ENCODE measurements around the gene NELFB.
A peak's percentile ranks its signal among the peaks of the same experiment; 100 is the strongest.

NELFB gene

DNA sequence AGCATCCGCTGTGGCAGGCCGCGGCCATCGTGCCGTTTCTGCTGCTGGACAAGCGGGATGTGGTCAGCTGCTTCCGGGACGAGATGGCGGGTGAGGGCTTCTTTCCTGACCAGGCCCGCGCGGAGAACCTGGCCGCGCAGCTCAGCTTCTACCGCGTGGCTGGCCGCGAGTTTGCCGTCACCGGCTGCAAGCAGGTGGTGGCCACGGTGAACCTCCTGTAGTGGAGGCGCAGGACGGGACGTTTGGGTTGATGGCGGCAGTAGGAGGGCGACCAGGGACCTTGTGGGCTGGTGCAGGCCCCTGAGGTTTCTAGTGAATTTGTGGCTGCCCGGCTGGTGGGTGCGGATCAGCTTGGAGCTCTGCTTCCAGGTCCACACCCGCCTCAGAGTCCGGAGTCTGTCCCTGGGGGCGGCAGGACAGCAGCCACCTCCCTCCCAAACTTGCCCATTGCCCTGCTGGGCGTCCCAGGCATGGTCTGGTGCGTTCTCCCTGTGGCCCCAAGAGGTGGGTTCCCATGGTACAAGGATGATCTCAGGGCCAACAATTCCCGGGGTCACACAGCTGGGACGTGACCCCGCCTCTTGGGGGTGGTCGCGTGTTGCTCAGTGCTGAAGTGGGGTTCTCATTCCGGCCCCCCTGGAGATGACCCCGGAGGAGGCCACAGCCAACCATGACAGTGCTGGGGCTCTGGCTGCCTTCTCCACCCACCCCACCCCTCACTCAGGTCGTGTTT lies 24.8 kb downstream of the NELFB start:
- no peak for DNase-seq

DNA sequence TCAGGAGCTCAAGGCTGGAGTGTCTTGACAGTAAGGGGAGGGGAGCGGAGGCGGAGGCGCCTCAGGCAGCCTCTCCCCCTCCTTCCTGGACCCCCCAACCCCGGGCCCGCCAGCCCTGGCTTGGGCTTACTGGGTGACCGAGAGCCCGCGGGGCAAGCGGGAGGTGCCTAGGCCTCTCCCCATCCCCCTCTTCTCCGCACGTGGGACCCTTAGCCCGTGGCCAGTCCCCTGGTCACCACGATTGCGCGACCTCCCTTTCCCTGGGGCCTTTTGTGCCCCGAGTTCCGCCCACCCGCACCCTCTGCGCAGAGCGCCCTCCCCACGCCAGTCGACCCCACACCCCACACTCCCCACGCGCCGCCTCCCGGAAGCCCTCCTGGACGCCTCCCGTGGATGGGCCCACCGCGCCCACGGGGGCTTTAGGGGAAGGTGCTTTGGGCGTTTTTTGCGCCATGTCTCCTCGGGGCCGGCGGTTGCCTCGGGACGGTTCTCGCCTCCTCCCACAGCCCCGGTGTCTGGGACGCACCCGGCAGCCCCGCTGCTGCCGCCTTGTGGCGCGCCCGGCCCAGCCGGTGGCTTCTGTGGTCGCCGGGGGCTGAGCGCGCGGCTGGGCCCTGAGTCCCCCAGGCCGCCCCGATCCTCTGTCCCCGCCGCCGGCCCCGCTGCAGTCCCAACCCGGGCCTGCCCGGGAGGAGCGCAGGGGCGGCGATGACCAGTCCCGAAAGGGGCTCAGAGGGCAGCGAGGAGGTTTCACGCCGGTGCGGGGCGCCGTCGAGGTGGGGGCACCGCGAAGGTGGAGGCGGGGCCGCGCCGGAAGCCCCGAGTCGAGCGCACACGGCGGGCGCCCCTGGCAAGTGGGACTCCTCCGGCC lies 25.6 kb downstream of the NELFB start:
- no peak for DNase-seq

DNA sequence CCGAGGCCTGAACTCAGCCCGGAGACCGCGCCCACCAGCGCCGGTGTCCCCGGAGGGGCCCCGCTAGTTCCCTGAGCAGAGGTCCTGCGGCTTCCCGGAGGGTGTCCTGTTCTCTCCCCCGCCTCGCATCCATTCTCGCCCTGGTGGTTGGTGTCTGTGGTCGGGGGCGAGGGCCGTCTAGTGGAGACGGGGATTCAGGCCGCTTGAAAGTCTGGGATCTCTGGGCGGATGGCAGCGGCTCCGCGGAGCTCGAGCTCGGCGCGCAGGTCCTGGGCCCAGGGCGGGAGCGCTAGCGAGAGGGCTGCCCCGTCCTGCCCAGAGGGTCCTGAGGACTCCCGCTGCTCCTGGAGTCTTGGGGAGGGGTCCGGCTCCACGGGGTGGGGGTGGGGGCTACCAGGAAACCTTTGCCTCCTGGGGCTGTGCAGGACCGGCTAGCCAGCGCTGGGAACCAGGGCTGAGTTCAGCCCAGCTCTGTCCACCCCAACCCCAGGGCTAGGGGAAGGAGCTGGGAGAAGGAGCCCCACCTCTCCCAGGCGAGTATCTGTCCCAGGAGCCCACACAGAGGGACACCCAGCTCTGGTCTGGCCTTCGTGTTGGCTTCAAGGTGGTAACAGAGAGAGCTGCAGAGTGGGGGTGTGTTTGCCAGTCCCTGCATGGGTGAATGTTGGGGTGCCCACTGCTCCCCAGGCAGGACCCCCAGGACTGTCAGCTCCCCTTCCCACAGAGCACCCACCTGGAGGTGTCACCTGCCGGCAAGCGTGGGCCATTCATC lies 26.4 kb downstream of the NELFB start:
- DNase-seq = no peak

DNA sequence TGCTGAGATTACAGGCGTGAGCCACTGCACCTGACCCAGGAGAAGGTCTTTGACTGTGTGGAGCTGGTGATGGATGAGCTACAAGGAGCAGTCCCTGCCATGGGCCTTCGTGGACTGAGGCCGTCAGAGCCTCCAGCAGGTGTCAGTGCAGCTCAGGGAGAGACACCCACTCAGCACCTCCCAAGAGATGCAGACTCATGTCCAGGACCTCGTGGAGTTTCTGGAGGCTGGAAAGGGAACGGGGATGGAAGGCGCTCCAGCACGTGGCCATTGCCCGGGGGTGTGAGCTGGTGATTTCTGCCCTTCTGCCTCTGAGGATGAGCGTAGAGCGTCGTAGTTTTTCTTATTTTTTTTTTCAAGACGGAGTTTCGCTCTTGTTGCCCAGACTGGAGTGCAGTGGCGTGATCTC lies 31.9 kb downstream of the NELFB start:
- DNase-seq = peak in 4 of 56 donors; percentile 13 to 37 (median 26)

DNA sequence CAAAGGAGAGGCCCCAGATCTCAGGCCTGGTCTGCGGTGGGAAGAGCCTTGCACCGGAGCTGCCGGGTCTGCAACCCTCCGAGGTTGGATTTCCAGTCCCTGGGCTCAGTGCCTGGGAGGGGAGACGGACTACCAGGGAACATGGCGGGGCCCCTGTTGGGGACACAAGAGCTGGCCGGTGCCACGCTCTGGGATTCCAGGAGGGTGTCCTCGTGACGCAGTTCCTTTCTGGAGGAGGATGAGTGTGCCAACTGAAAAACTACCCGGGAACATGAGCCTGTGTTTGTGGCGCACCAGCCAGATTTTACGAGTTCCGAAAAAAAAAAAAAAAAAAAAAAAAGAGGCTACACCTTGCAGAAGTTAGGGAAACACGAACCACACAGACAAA lies 38.0 kb downstream of the NELFB start:
- DNase-seq = peak in 2 of 56 donors; percentile 37 to 46

DNA sequence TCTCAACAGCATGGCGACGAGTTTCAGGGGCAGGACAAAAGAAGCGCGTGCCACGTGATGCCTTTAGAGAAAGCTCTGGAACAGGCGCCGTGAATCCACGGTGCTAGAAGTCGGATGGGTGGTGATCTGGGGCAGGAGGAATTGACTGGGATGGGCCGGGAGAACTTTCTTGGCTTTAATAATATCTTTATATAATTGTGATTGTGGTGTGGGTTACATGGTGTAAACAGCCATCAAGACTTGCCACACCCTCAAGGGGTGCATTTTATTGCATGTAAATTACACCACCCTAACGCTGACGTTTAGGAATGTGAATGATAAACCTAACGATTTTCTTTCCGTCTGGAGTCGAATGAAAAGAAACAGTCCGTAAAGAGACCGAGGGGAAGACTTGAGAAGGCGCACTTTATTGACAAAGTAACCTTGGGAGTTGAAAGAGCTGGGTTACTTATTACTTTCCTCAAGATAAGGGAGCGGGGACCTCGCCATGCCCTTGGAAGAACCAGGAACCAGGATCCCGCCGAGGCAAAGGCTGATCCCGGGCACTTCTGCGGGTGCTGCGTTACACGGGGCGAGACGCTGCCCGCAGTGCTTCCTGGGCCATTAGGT lies 38.5 kb downstream of the NELFB start:
- no peak for DNase-seq

DNA sequence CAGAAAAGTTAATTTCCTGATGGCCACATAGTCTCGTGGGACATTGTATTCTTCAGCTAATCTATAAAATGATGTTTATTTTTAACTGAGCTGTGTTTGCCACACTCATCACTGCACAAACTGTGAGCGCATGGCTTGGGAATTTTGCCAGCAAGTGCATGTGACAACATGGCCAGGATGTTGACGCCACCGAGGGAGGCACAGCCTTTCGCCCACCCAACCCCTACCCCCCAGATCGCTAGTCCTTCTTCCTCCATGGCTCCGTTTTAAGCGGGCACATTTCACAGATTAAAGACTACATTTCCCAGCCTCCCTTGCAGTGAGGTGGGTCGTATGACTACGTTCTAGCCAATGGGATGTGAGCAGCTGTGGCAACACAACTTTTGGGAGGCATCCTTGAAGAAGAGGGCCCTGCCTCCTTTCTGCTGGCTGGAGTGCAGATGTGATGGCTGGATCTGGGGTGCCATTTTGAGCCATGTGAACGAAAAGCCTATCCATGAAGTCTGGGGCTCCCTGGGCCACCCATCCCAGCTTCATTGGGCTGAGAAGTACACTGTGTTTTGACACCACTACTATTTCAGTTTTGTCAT lies 39.1 kb downstream of the NELFB start:
- no peak for DNase-seq

DNA sequence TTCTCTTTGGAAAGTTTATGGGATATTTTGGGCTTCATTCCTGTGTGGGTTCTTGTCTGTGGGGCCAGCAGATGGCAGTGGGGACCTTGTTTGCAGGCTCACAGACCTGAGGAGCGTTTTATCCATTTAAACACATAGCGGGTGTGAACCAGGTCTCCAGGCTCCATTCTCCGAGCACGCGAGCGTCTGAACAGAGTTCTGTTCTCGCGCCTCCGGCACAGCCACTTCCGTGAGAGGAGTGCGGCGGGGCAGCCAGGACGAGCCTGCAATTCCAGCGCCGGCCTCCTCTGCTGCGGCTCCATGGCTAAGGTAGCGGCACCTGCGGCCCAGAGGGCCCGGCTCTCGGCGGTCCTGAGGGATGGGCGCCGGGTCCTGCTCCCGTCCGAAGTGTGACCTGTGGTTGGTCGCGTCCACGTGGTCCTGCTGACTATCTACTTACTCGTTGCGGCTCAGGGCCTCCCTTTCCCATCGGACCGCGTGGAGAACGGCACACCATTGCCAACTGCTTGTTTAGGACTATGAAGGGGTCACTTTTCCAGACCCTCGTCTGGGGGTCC lies 39.6 kb downstream of the NELFB start:
- DNase-seq = no peak

DNA sequence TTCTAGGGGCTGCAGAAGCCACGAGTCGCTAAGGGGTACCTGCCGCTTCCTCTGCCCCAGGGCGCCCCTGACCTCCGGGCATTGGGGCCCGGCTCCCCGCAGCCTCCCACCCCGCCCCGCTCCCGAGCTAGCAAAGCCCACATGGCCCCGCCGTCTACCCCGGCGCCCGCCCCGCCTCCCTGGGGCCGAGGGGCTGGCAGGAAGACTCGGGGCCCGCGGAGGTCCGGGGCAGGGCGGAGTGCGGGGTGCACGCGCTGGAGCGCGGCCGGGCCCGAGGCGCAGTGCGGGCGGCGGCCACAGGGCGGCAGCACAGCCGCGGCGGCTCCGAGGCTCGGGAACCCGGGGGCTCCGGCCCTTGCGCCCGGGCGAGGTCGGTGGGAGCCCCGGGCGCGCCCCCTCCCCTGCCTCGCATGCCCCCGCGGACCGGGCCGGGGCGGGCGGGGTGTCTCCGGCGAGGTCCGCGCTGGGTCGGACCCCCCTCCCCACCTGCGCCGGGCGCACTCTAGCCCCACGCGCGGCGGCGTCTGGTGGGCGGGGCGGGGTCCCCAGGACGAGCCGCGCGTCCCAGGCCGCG lies 40.2 kb downstream of the NELFB start:
- DNase-seq = no peak

DNA sequence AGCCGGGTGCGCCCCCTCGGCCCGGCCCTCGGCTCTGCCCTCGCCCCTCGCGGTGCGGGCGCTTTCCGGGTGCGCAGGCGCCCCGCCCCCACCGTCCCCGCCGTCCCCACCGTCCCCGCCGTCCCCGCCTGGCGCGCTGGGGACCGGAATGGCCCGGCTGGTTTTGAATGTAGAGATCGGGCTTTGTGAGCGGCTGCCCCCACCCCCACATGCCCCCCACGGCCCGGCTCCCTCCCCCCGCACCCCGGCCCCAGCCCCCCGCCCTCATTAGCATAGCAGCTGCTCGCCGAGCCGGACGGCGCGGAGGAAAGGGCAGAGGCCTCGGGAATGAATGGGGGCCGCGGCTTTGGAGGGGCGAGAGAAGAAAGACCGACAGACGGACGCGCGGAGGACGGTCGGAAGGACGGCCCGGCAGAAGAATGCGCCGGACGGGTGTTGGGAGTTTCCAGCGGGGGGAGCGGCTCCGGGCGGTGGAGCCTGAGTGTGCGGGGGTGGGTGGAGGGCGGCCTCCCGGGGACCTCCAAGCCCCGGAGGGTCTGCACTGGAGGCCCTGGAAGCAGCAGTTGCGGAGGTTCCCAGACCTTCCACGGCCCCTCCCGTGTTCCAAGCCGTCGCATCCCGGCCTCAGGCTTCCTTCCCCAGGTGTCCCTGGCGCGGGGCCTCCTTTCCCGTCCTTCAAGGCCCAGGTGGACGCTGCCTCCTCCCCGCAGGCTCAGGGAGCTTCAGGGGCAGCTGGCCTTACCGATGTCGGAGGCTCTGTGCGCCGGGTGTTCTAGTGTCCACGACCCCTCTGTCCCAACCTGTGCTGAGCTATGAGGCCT lies 40.9 kb downstream of the NELFB start:
- DNase-seq = no peak

DNA sequence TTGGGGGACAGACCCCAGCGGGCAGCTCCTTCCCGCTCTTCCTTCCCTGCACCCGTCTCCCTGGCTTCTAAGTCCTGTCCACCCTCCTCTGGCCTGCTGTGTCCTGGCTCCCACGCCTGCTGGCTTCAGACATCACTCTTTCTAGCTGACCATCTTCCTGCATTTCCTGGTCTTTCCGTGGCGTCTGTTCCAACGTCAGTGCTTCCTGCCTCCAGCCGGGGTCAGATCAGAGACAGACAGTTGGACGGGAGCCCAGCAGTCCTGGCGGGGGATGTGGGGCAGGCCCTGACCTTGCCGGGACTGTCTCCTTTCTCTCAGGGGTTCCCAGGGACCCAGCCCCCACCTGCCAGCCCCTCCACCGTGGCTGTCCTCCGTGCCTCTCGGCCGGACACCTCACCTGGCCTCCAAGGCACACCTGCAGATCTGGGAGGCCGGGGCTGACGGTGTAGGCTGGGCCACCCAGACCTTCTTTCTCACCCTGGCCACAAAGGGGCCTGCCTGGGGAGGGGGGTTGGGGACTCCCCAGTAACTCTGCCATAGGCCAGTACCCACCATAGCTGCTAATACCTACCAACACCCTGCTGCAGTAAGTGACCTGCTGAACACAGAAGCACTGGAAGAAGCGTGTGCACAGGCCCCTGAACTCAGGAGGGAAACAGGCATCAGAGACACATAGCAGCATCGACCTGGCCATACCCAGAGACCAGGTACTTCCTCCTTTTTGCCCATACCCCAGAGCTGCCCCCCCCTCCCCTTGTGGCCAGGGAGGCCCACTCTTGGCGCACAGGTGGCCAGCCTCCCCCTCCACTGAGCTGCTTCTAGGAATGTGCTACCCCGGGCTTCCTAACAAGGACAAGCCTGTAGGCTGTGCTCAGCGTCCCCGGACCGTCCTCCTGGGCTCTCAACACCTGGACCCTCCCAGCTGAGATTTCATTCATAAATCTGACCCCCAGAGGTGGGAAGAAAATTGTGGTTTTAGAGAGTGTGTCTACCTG lies 41.8 kb downstream of the NELFB start:
- peak in 1 of 56 donors; percentile 35 for DNase-seq

DNA sequence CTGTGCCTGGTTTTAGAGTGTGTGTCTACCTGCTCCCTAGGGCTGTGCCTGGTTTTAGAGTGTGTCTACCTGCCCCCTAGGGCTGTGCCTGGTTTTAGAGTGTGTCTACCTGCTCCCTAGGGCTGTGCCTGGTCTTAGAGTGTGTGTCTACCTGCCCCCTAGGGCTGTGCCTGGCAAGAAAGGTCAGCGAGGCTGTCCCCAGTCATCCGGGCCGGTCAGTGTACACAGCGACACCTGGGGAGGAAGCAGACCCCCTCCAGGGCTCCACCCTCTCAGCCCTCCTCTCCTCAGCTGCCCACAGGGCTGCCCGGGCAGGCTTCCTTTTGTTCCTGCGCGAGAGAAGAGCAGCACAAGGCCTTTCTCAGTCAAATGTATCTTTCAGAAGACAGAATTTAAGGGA lies 42.8 kb downstream of the NELFB start:
- no peak for DNase-seq

DNA sequence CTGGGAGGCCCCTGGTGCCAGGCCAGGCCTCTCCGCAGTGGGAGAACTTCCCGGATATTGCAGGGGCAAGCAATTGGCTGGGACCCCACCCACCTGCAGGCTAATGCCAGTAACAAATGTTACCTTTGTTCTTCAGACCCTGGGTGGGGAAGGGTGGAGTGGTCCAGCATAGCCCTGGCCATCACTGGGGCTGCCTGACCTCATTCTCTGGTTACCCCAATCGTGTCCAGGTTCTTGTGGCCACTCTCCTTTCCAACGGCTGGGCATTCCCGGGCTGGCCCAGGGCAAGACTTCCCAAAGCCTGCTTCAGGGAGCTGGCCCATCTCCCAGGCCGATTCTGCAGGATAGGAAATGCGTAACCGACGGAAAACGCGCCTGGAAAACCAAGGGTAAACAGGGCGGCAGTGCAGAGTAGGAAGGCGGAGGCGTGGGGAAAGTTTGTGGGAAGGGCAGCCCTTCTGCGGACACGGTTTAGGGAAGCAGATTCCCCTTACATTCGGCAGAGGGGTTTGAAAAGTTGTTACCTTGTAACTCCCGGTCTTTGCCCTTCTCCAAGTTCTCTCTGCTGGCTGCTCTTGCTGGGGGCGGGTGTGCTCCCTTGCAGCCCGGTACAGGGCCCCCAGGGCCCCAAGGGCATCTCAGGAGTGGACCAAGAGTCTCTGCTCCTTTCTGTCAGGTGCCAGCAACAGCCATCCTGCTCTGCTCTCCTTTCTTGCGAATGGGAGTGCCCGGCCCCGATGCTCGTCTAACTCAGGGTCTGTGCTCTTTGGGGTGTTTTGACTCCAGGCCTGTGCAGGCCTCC lies 43.5 kb downstream of the NELFB start:
- DNase-seq = peak in 13 of 56 donors; percentile 21 to 73 (median 45)

DNA sequence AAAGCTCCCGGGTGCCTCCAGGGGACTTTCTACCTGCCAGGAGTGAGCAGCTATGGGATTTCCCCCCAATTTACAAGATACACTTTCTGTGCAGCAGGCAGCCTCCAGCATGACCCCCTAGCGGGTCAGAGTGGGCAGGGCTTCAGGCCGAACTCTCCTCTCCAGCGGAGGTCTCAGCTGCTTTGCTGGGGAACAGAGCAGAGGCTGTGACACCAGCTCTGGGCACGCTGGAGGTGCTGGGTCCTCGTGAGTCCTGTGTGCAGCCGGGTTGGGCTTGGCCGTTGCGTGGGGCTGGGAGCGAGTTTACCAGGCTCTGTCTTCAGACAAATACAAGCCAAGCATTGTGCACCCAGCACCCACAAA lies 44.1 kb downstream of the NELFB start:
- no peak for DNase-seq

DNA sequence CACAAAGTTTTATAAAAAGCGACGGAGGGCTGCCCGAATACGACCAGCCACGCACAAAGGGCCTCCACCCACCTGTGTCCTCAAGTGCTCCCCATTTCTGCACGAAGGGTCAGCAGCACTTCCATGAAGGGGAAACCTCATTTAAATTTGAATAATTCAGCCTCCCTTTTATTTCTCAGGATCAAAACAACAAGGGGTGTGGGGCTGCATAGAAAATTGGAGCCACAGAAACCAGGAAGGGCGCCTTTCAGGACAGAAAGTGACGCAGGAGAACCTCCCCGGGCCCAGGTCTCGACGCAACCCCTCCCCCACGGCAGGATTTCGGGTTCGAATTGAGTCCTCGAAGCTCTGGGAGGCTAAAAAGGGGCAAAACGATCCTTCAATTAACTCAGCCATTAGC lies 44.8 kb downstream of the NELFB start:
- peak in 11 of 56 donors; percentile 36 to 81 (median 54) for DNase-seq

DNA sequence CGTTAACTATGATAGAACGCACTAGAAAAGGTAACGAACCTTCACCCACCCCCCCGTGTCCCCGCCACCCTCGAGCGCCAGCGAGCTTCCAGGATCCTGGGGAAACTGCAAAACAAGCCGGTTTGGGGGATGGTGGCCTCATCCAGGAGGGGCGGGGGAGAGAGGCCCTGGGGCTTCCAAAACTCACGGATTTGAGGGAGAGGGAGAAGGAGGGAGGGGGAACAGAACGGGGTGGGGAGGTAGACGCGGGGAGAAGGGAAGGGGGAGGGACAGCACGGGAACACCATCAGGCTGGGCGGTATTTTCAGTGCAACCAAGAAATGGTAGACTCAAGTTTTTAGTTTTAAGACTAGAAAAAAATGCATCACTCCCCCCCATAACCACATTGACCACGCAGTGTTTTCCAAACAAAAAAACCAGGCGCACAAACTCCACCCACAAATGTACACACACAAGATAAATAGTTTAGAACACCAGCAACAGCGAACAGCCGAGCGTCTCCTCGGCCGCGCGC lies 45.5 kb downstream of the NELFB start:
- DNase-seq = peak in 1 of 56 donors; percentile 34
